ENCODE measurements around the gene TCTN3.

- TF ChIP-seq, protein P1, sequence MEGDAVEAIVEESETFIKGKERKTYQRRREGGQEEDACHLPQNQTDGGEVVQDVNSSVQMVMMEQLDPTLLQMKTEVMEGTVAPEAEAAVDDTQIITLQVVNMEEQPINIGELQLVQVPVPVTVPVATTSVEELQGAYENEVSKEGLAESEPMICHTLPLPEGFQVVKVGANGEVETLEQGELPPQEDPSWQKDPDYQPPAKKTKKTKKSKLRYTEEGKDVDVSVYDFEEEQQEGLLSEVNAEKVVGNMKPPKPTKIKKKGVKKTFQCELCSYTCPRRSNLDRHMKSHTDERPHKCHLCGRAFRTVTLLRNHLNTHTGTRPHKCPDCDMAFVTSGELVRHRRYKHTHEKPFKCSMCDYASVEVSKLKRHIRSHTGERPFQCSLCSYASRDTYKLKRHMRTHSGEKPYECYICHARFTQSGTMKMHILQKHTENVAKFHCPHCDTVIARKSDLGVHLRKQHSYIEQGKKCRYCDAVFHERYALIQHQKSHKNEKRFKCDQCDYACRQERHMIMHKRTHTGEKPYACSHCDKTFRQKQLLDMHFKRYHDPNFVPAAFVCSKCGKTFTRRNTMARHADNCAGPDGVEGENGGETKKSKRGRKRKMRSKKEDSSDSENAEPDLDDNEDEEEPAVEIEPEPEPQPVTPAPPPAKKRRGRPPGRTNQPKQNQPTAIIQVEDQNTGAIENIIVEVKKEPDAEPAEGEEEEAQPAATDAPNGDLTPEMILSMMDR (IDR thresholded peaks at IDR 0.05), result no peak
- TF ChIP-seq POLR2A (IDR thresholded peaks at IDR 0.05) (no peak), EP300 (IDR thresholded peaks at IDR 0.05) (no peak)
Measured at GRCh38 chr10:95661818-95662217, 31.9 kb downstream of the TCTN3 start.
